GM12872 (cell line): ENCODE data around the gene APLNR.

ENCODE experiments used
- CTCF ChIP-seq: IDR thresholded peaks from 3 replicates; pipeline ENCODE4 v1.5.1; 2011; ENCODE audit warnings: low read depth, mild to moderate bottlenecking, low read length, moderate library complexity; ENCODE audit not compliant: insufficient read depth

Gene APLNR

GRCh38 chr11:57249384-57250319 is 12.6 kb upstream of the APLNR start:
- peak; percentile 87 for TF ChIP-seq CTCF

GRCh38 chr11:57248780-57249383 is 11.8 kb upstream of the APLNR start:
- TF ChIP-seq CTCF = peak; percentile 75

GRCh38 chr11:57244911-57245310 is 7.9 kb upstream of the APLNR start:
- no peak for TF ChIP-seq CTCF

GRCh38 chr11:57241353-57241972 is 4.4 kb upstream of the APLNR start:
- no peak for TF ChIP-seq CTCF

- no peak for TF ChIP-seq CTCF
Measured at GRCh38 chr11:57240757-57241156, 3.7 kb upstream of the APLNR start.

- no peak for TF ChIP-seq CTCF
Measured at GRCh38 chr11:57240007-57240406, 3.0 kb upstream of the APLNR start.

- no peak for TF ChIP-seq CTCF
Measured at GRCh38 chr11:57239348-57239747, 2.3 kb upstream of the APLNR start.
